ENCODE data around the gene KCNE3. TPM values are rescaled to one million over a fixed set of nuclear protein-coding genes. Genes with fewer than 3 reads are reported as not detected.

Gene KCNE3
- total and polyA plus RNA-seq, 10 of the 15 experiments (the other 5 are each of a cell fraction or from before 2014, with no cell fraction given): not detected

DNA sequence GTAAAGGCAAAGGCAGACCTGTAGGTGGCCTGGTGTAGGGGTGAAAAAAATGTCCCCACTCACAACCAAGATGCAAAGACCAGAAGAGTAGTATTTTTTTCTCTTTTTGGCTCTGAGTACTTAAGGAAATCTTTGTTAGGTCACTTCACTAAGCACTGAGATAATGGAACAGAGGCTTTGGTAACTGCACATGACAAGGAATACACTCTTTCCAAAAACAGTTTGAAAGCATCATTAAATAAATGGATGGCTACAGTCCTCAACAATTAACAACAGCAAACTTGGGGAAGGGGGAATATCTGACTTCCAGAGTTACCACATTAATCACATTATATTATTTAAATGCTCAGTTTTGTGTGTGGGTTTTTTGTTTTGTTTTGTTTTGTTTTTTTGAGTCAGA lies 42.2 kb downstream of the KCNE3 start:
- TF ChIP-seq ZNF274 (IDR thresholded peaks at IDR 0.05; ENCODE audit: insufficient read depth, insufficient read length): no peak
- TF ChIP-seq, protein P1, sequence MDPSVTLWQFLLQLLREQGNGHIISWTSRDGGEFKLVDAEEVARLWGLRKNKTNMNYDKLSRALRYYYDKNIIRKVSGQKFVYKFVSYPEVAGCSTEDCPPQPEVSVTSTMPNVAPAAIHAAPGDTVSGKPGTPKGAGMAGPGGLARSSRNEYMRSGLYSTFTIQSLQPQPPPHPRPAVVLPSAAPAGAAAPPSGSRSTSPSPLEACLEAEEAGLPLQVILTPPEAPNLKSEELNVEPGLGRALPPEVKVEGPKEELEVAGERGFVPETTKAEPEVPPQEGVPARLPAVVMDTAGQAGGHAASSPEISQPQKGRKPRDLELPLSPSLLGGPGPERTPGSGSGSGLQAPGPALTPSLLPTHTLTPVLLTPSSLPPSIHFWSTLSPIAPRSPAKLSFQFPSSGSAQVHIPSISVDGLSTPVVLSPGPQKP (IDR thresholded peaks at IDR 0.05; ENCODE audit: low read depth, low read length): no peak
- no peaks in the 10 kb centered on the region for H3K4me1 ChIP-seq (ENCODE audit: control insufficient read depth, insufficient read depth, low read length)
- FAIRE-seq: no peak
- in situ Hi-C loops (cut with MboI) (no loop called here), intact Hi-C loops (cut with micrococcal nuclease; ENCODE audit: unreplicated experiment) (no loop called here)
- ATAC-seq: no peak
- BruUV-seq (replicated peaks): no TSS peak
- no peak overlapping the region for H3K9ac ChIP-seq (ENCODE audit: control insufficient read depth, insufficient read depth, low read length)
- RAD21 ChIA-PET (ENCODE audit: unreplicated experiment): no interaction called here
- H3K4me3 ChIP-seq: no peak overlapping the region
- no peaks in the 10 kb centered on the region for H3K79me2 ChIP-seq (ENCODE audit: control insufficient read depth, insufficient read depth, low read length)
- no peaks in the 10 kb centered on the region for H4K20me1 ChIP-seq (ENCODE audit: control insufficient read depth, insufficient read depth)
- SMC1A ChIA-PET (ENCODE audit: uncharacterized antibody, unreplicated experiment): no interaction called here
- H3K27me3 ChIP-seq (replicated peaks in 1 of 2; ENCODE audit: control insufficient read depth in 2 of 2, insufficient read depth in 2 of 2, low read length in 1 of 2): no peaks in the 10 kb centered on the region
- H2AFZ ChIP-seq (ENCODE audit: control insufficient read depth, low read depth, low read length): no peak overlapping the region
- no peaks in the 10 kb centered on the region for H3K36me3 ChIP-seq (ENCODE audit: control insufficient read depth in 2 of 2, insufficient read depth in 2 of 2, low read length in 1 of 2)
- H3K4me2 ChIP-seq (ENCODE audit: control insufficient read depth, insufficient read depth): no peak overlapping the region
- POLR2A ChIA-PET: no interaction called here
- no peak for DNase-seq (ENCODE audit: low read depth, low spot score)
- CTCF ChIA-PET: interaction anchor here (1.1 kb wide), 1 partner anchor 25 kb away, joined by 3 read pairs; no protein-coding TSS in a partner anchor
- no peaks in the 10 kb centered on the region for H3K9me3 ChIP-seq (replicated peaks; ENCODE audit: control insufficient read depth, insufficient read depth, low read length)
- H3K27ac ChIP-seq (ENCODE audit: control insufficient read depth, insufficient read depth): no peak overlapping the region

DNA sequence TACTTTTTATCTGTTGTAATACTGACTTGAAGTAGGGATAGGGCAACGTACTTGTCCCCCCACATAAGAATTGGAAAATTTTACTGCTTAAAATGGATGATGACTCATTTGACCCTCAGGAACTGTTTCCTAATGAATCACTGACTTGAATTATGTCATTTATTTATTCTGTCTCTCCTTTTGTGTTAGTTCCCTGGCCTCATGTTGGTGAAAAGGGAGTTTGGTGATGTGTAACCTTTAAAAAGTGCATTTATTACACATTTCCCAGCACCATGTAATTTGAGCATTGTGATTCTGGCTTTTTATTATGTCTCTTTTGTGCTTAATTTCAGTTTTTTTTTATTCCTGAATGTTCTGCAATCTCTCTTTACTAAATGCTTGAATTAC lies 48.8 kb downstream of the KCNE3 start:
- H3K9ac ChIP-seq (ENCODE audit: control insufficient read depth, insufficient read depth, low read length): no peak overlapping the region
- H3K4me2 ChIP-seq (ENCODE audit: control insufficient read depth, insufficient read depth): no peak overlapping the region
- no peaks in the 10 kb centered on the region for H4K20me1 ChIP-seq (ENCODE audit: control insufficient read depth, insufficient read depth)
- no peak overlapping the region for H3K27ac ChIP-seq (ENCODE audit: control insufficient read depth, insufficient read depth)
- SMC1A ChIA-PET (ENCODE audit: uncharacterized antibody, unreplicated experiment): no interaction called here
- no peaks in the 10 kb centered on the region for H3K79me2 ChIP-seq (ENCODE audit: control insufficient read depth, insufficient read depth, low read length)
- no peak overlapping the region for H3K4me3 ChIP-seq
- DNase-seq (ENCODE audit: low read depth, low spot score): no peak
- RAD21 ChIA-PET (ENCODE audit: unreplicated experiment): interaction anchor here (1.1 to 2.5 kb wide), 2 partner anchors 9 to 31 kb away, joined by 4 to 7 read pairs; no protein-coding TSS in a partner anchor
- no peaks in the 10 kb centered on the region for H3K36me3 ChIP-seq (ENCODE audit: control insufficient read depth in 2 of 2, insufficient read depth in 2 of 2, low read length in 1 of 2)
- BruUV-seq (replicated peaks): no TSS peak
- POLR2A ChIA-PET: interaction anchor here (1.0 kb wide), 1 partner anchor 10 kb away, joined by 3 read pairs; no protein-coding TSS in a partner anchor
- H3K9me3 ChIP-seq (replicated peaks; ENCODE audit: control insufficient read depth, insufficient read depth, low read length): no peaks in the 10 kb centered on the region
- in situ Hi-C loops (cut with MboI): no loop called here
- FAIRE-seq: no peak
- no peaks in the 10 kb centered on the region for H3K4me1 ChIP-seq (ENCODE audit: control insufficient read depth, insufficient read depth, low read length)
- ATAC-seq: no peak
- no peak overlapping the region for H2AFZ ChIP-seq (ENCODE audit: control insufficient read depth, low read depth, low read length)
- no peaks in the 10 kb centered on the region for H3K27me3 ChIP-seq (replicated peaks in 1 of 2; ENCODE audit: control insufficient read depth in 2 of 2, insufficient read depth in 2 of 2, low read length in 1 of 2)
- intact Hi-C loops (cut with micrococcal nuclease; ENCODE audit: unreplicated experiment): no loop called here
- CTCF ChIA-PET: no interaction called here
- whole genome bisulfite sequencing (ENCODE audit: insufficient coverage, insufficient replicate concordance, low lambda C conversion rate, missing lambda C conversion rate): 0% methylated on average over 1 of the region's 1 CpG
- TF ChIP-seq CBFB (IDR thresholded peaks at IDR 0.05; ENCODE audit: low read depth) (no peak), ATF7 (IDR thresholded peaks at IDR 0.05; ENCODE audit: low read depth) (no peak), MYB (IDR thresholded peaks at IDR 0.05; ENCODE audit: borderline replicate concordance, low read depth, low read length) (no peak), REST (IDR thresholded peaks at IDR 0.05; ENCODE audit: low read depth, low read length) (no peak), HCFC1 (IDR thresholded peaks at IDR 0.05; ENCODE audit: low read length) (no peak), KAT2A (conservative IDR thresholded peaks at IDR 0.05; ENCODE audit: control insufficient read depth, low read depth, low read length) (no peak), JUND (IDR thresholded peaks at IDR 0.05; ENCODE audit: low read depth, low read length) (no peak), SUPT20H (IDR thresholded peaks at IDR 0.05; ENCODE audit: borderline replicate concordance, control insufficient read depth, low read depth, low read length) (no peak), ZNF384 (IDR thresholded peaks at IDR 0.05; ENCODE audit: borderline replicate concordance, low read depth, low read length) (no peak), PAX8 (IDR thresholded peaks at IDR 0.05) (no peak)
- TF ChIP-seq, protein P2, sequence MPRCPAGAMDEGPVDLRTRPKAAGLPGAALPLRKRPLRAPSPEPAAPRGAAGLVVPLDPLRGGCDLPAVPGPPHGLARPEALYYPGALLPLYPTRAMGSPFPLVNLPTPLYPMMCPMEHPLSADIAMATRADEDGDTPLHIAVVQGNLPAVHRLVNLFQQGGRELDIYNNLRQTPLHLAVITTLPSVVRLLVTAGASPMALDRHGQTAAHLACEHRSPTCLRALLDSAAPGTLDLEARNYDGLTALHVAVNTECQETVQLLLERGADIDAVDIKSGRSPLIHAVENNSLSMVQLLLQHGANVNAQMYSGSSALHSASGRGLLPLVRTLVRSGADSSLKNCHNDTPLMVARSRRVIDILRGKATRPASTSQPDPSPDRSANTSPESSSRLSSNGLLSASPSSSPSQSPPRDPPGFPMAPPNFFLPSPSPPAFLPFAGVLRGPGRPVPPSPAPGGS (IDR thresholded peaks at IDR 0.05; ENCODE audit: borderline replicate concordance, insufficient read depth, low read depth, low read length, poor library complexity, severe bottlenecking): no peak
